ENCODE data around the gene C10orf105.

DNA sequence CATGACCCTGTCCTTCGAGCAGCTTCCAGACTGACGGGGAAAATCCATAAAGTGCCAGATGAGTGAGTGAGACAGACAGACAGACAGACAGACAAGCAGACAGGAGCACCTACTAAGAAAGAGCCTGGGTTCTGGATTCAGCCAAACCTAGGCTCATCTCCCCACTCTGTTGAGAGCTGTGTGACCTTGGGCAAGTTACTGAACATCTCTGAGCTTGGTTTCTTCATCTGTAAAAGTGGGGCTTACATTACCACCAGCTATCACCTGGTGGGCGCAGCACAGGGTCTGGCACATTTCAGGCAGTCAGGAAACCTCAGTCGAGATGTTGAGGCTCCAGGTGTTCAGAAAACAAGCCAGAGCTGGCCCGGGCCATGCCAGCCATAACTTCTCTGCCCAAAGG, 37.6 kb downstream of the C10orf105 start:
- TF ChIP-seq, protein P1, sequence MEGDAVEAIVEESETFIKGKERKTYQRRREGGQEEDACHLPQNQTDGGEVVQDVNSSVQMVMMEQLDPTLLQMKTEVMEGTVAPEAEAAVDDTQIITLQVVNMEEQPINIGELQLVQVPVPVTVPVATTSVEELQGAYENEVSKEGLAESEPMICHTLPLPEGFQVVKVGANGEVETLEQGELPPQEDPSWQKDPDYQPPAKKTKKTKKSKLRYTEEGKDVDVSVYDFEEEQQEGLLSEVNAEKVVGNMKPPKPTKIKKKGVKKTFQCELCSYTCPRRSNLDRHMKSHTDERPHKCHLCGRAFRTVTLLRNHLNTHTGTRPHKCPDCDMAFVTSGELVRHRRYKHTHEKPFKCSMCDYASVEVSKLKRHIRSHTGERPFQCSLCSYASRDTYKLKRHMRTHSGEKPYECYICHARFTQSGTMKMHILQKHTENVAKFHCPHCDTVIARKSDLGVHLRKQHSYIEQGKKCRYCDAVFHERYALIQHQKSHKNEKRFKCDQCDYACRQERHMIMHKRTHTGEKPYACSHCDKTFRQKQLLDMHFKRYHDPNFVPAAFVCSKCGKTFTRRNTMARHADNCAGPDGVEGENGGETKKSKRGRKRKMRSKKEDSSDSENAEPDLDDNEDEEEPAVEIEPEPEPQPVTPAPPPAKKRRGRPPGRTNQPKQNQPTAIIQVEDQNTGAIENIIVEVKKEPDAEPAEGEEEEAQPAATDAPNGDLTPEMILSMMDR (IDR thresholded peaks at IDR 0.05; ENCODE audit: control extremely low read depth in 1 of 3, insufficient read depth in 1 of 3, low read depth in 1 of 3, low read length in 3 of 3) = no peak
- TF ChIP-seq, protein P2, sequence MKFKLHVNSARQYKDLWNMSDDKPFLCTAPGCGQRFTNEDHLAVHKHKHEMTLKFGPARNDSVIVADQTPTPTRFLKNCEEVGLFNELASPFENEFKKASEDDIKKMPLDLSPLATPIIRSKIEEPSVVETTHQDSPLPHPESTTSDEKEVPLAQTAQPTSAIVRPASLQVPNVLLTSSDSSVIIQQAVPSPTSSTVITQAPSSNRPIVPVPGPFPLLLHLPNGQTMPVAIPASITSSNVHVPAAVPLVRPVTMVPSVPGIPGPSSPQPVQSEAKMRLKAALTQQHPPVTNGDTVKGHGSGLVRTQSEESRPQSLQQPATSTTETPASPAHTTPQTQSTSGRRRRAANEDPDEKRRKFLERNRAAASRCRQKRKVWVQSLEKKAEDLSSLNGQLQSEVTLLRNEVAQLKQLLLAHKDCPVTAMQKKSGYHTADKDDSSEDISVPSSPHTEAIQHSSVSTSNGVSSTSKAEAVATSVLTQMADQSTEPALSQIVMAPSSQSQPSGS (IDR thresholded peaks at IDR 0.05; ENCODE audit: low read length) = no peak
- TF ChIP-seq KDM5A (IDR thresholded peaks at IDR 0.05; ENCODE audit: low read length) (no peak), YY1 (IDR thresholded peaks at IDR 0.05; ENCODE audit: low read depth, low read length) (no peak), CEBPB (IDR thresholded peaks at IDR 0.05; ENCODE audit: low read depth, low read length) (no peak), CREB1 (IDR thresholded peaks at IDR 0.05) (no peak), EZH2 (IDR thresholded peaks at IDR 0.05; ENCODE audit: low read depth, low read length, severe bottlenecking) (no peak), POLR2A (IDR thresholded peaks at IDR 0.05; ENCODE audit: control extremely low read depth in 1 of 2, low read depth in 2 of 2, low read length in 2 of 2) (no peak), NANOG (IDR thresholded peaks at IDR 0.05; ENCODE audit: insufficient read depth, low read depth, low read length, poor library complexity, severe bottlenecking) (no peak), GABPA (IDR thresholded peaks at IDR 0.05; ENCODE audit: borderline replicate concordance, insufficient read depth, low read length) (no peak), FOSL1 (IDR thresholded peaks at IDR 0.05; ENCODE audit: insufficient read depth, low read depth, low read length) (no peak), RFX5 (IDR thresholded peaks at IDR 0.05; ENCODE audit: borderline replicate concordance, low read depth, low read length) (no peak), MAFK (IDR thresholded peaks at IDR 0.05; ENCODE audit: low read depth, low read length) (no peak)
- TF ChIP-seq, protein P3, sequence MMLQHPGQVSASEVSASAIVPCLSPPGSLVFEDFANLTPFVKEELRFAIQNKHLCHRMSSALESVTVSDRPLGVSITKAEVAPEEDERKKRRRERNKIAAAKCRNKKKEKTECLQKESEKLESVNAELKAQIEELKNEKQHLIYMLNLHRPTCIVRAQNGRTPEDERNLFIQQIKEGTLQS (IDR thresholded peaks at IDR 0.05; ENCODE audit: insufficient read depth, low read depth, low read length) = no peak
